WTC11 (cell line): ENCODE measurements around the gene SYCP2. TPM values are rescaled to one million over a fixed set of nuclear protein-coding genes. Genes with fewer than 3 reads are reported as not detected.

Experiments used
- ATAC-seq: fragments of 200-7000 bp; cut with Tn5 transposase; 2 replicates; pipeline ENCODE4 v1.10.0; 2021; ENCODE audit warnings: mild to moderate bottlenecking, moderate library complexity
- CTCF ChIA-PET: fragments of 300-600 bp; sonication (Branson Sonifier 250); formaldehyde crosslinking; loops from one replicate; lab custom pipeline; 2021; ENCODE audit warnings: antibody characterized with exemption; lab: Charles Lee
- POLR2A ChIA-PET: fragments of 350-600 bp; sonication (Branson Sonifier 250); formaldehyde crosslinking; loops from one replicate; lab custom pipeline; 2021; ENCODE audit warnings: antibody characterized with exemption; lab: Charles Lee
- DNase-seq: peaks from one replicate; pipeline ENCODE4 v3.0.0; 2021; ENCODE audit warnings: low spot score
- H3K27ac Mint-ChIP-seq: 2 replicates; pipeline ENCODE4 v1.8.0; 2021; ENCODE audit warnings: mixed read lengths
- H3K27me3 Mint-ChIP-seq: 2 replicates; pipeline ENCODE4 v1.8.0; 2021; ENCODE audit warnings: low read depth, mild to moderate bottlenecking, moderate library complexity, mixed read lengths
- H3K36me3 Mint-ChIP-seq: 2 replicates; pipeline ENCODE4 v1.8.0; 2021; ENCODE audit warnings: mixed read lengths
- H3K4me1 Mint-ChIP-seq: 2 replicates; pipeline ENCODE4 v1.8.0; 2022; ENCODE audit warnings: mixed read lengths
- H3K4me3 Mint-ChIP-seq: 2 replicates; pipeline ENCODE4 v1.8.0; 2021; ENCODE audit warnings: mild to moderate bottlenecking, moderate library complexity, mixed read lengths
- H3K9me3 Mint-ChIP-seq: 2 replicates; pipeline ENCODE4 v1.8.0; 2021; ENCODE audit warnings: mixed read lengths
- AFF4 ChIP-seq: sonication (generic); formaldehyde crosslinking; IDR thresholded peaks from 2 replicates; pipeline ENCODE4 v1.8.1; 2023; ENCODE audit warnings: mild to moderate bottlenecking, missing genetic modification reagents, borderline replicate concordance
- ATF6 ChIP-seq: sonication (generic); formaldehyde crosslinking; IDR thresholded peaks from 2 replicates; pipeline ENCODE4 v1.8.1; 2023; ENCODE audit warnings: mild to moderate bottlenecking, missing genetic modification reagents
- CBFB ChIP-seq: sonication (generic); formaldehyde crosslinking; IDR thresholded peaks from 2 replicates; pipeline ENCODE4 v1.8.1; 2022; ENCODE audit warnings: mild to moderate bottlenecking, low read depth, missing genetic modification reagents
- CREM ChIP-seq: sonication (generic); formaldehyde crosslinking; IDR thresholded peaks from 2 replicates; pipeline ENCODE4 v1.8.1; 2022; ENCODE audit warnings: mild to moderate bottlenecking, missing genetic modification reagents, moderate library complexity
- ELF4 ChIP-seq: sonication (generic); formaldehyde crosslinking; IDR thresholded peaks from 2 replicates; pipeline ENCODE4 v1.8.1; 2022; ENCODE audit warnings: low read depth, mild to moderate bottlenecking, moderate library complexity, missing genetic modification reagents
- ERG ChIP-seq: fragments of 250-450 bp; sonication (Bioruptor Pico); IDR thresholded peaks from 2 replicates; pipeline ENCODE4 v1.8.0; 2021; ENCODE audit warnings: mild to moderate bottlenecking
- GABPB1 ChIP-seq: sonication (generic); formaldehyde crosslinking; IDR thresholded peaks from 2 replicates; pipeline ENCODE4 v1.8.1; 2023; ENCODE audit warnings: mild to moderate bottlenecking, missing genetic modification reagents
- IRF2 ChIP-seq: sonication (generic); formaldehyde crosslinking; IDR thresholded peaks from 2 replicates; pipeline ENCODE4 v1.8.0; 2022; ENCODE audit warnings: low read depth, missing genetic modification reagents, borderline replicate concordance
- JUN ChIP-seq: sonication (generic); formaldehyde crosslinking; IDR thresholded peaks from 2 replicates; pipeline ENCODE4 v1.8.0; 2023; ENCODE audit warnings: mild to moderate bottlenecking, missing genetic modification reagents
- KAT7 ChIP-seq: sonication (generic); formaldehyde crosslinking; IDR thresholded peaks from 2 replicates; pipeline ENCODE4 v1.8.1; 2023; ENCODE audit warnings: missing genetic modification reagents, mild to moderate bottlenecking, borderline replicate concordance
- MXD4 ChIP-seq: fragments of 250-450 bp; sonication (Bioruptor Pico); IDR thresholded peaks from 2 replicates; pipeline ENCODE4 v1.8.0; 2021; ENCODE audit warnings: mild to moderate bottlenecking, moderate library complexity, borderline replicate concordance
- NR1H2 ChIP-seq: sonication (generic); formaldehyde crosslinking; IDR thresholded peaks from 2 replicates; pipeline ENCODE4 v1.9.0; 2021; ENCODE audit warnings: mild to moderate bottlenecking, moderate library complexity, missing genetic modification reagents
- OVOL2 ChIP-seq: fragments of 250-450 bp; sonication (Bioruptor Pico); IDR thresholded peaks from 2 replicates; pipeline ENCODE4 v1.9.0; 2021; ENCODE audit warnings: mild to moderate bottlenecking, borderline replicate concordance
- PRDM15 ChIP-seq: sonication (generic); formaldehyde crosslinking; IDR thresholded peaks from 2 replicates; pipeline ENCODE4 v1.8.0; 2022; ENCODE audit warnings: missing genetic modification reagents
- SOX15 ChIP-seq: fragments of 250-450 bp; sonication (Bioruptor Pico); IDR thresholded peaks from 2 replicates; pipeline ENCODE4 v1.9.0; 2021; ENCODE audit warnings: mild to moderate bottlenecking
- SP1 ChIP-seq: sonication (generic); formaldehyde crosslinking; conservative IDR thresholded peaks from 2 replicates; pipeline ENCODE4 v1.8.1; 2022; ENCODE audit warnings: missing genetic modification reagents
- USF1 ChIP-seq: sonication (generic); formaldehyde crosslinking; IDR thresholded peaks from 2 replicates; pipeline ENCODE4 v1.8.0; 2022; ENCODE audit warnings: mild to moderate bottlenecking, missing genetic modification reagents
- ZNF219 ChIP-seq: sonication (generic); formaldehyde crosslinking; IDR thresholded peaks from 2 replicates; pipeline ENCODE4 v1.8.0; 2023; ENCODE audit warnings: missing genetic modification reagents, mild to moderate bottlenecking, borderline replicate concordance
- ZNF416 ChIP-seq: fragments of 250-450 bp; sonication (Bioruptor Pico); IDR thresholded peaks from 2 replicates; pipeline ENCODE4 v1.9.0; 2021; ENCODE audit warnings: mild to moderate bottlenecking, inconsistent platforms
- ZNF512 ChIP-seq: sonication (generic); formaldehyde crosslinking; IDR thresholded peaks from 2 replicates; pipeline ENCODE4 v1.8.1; 2022; ENCODE audit warnings: missing genetic modification reagents, borderline replicate concordance
- total RNA-seq: library from RNA; stranded (reverse); gene quantifications from 3 replicates; pipeline ENCODE4 v1.2.3, GENCODE V29; 2021

SYCP2 gene
- total RNA-seq, 1 experiment from 2014 or later, result 0.31 TPM

GRCh38 chr20:59835448-59836395 is 97.7 kb downstream of the SYCP2 start:
- no peak overlapping the region for H3K27ac Mint-ChIP-seq
- ChIA-PET CTCF (interaction anchor here (1.1 to 2.6 kb wide), 2 partner anchors 14 to 53 kb away, joined by 4 to 18 read pairs; no protein-coding TSS in a partner anchor), POLR2A (no interaction called here)
- H3K4me1 Mint-ChIP-seq, result peaks cover 21% of the 10 kb centered on the region
- no peaks in the 10 kb centered on the region for H3K9me3 Mint-ChIP-seq
- ATAC-seq, result peak; percentile 93
- no peak overlapping the region for H3K4me3 Mint-ChIP-seq
- peak; percentile 41 for DNase-seq
- peaks cover 30% of the 10 kb centered on the region for H3K27me3 Mint-ChIP-seq
- TF ChIP-seq ELF4 (CRISPR knock-in tag) (no peak), ZNF512 (CRISPR knock-in tag) (no peak), KAT7 (CRISPR knock-in tag) (no peak), JUN (CRISPR knock-in tag) (no peak), ZNF416 (CRISPR knock-in tag) (no peak), OVOL2 (no peak), NR1H2 (CRISPR knock-in tag) (no peak), SP1 (CRISPR knock-in tag) (no peak), PRDM15 (CRISPR knock-in tag) (no peak), IRF2 (CRISPR knock-in tag) (no peak), CREM (CRISPR knock-in tag) (no peak), ZNF219 (CRISPR knock-in tag) (no peak), AFF4 (CRISPR knock-in tag) (no peak), CBFB (CRISPR knock-in tag) (no peak), SOX15 (CRISPR knock-in tag) (no peak)
- H3K36me3 Mint-ChIP-seq, result no peaks in the 10 kb centered on the region

GRCh38 chr20:59835057-59835447 is 98.4 kb downstream of the SYCP2 start:
- DNase-seq (no peak), ATAC-seq (no peak)
- Mint-ChIP-seq H3K4me1 (peaks cover 21% of the 10 kb centered on the region), H3K4me3 (no peak overlapping the region), H3K27me3 (peaks cover 31% of the 10 kb centered on the region), H3K27ac (no peak overlapping the region), H3K9me3 (no peaks in the 10 kb centered on the region), H3K36me3 (no peaks in the 10 kb centered on the region)
- ChIA-PET POLR2A (no interaction called here), CTCF (interaction anchor here (1.5 to 2.6 kb wide), 2 partner anchors 15 to 52 kb away, joined by 6 to 18 read pairs; no protein-coding TSS in a partner anchor)
- TF ChIP-seq ERG (CRISPR knock-in tag) (no peak), USF1 (CRISPR knock-in tag) (no peak), ATF6 (CRISPR knock-in tag) (no peak), IRF2 (CRISPR knock-in tag) (no peak), GABPB1 (no peak), MXD4 (no peak)
